Measurements from ENCODE around the gene KCNN4. TPM values are rescaled to one million over a fixed set of nuclear protein-coding genes. Genes with fewer than 3 reads are reported as not detected.
A peak's percentile ranks its signal among the peaks of the same experiment; 100 is the strongest.
"Not testable (repeated sequence)": the region's sequence is repeated elsewhere in the genome, so short reads cannot be mapped to it uniquely, and the experiment has no call there.

Gene KCNN4
- total and polyA plus RNA-seq, 5 donors: 0.26 to 1.4 (median 0.33) TPM; not detected in 1

- Histone ChIP-seq H3K4me1 (ENCODE audit: control insufficient read depth, insufficient read depth, low read length) (no peaks in the 10 kb centered on the region), H3K9me3 (ENCODE audit: control insufficient read depth, low read length) (no peaks in the 10 kb centered on the region), H3K4me3 (ENCODE audit: low read length) (no peak overlapping the region), H3K27me3 (ENCODE audit: control insufficient read depth, insufficient read depth) (no peaks in the 10 kb centered on the region), H3K27ac (ENCODE audit: low read length) (no peak overlapping the region)
- ATAC-seq (no peak), DNase-seq (no peak)
- WGBS: 58% methylated on average over 1 of the region's 1 CpG
- intact Hi-C loops (cut with DNase I): no loop called here
Observed at GRCh38 chr19:43812259-43812658, 31.5 kb upstream of the KCNN4 start.

- Histone ChIP-seq H3K4me1 (ENCODE audit: control insufficient read depth, insufficient read depth, low read length) (no peaks in the 10 kb centered on the region), H3K4me3 (ENCODE audit: low read length) (no peak overlapping the region), H3K9me3 (ENCODE audit: control insufficient read depth, low read length) (no peaks in the 10 kb centered on the region), H3K27me3 (ENCODE audit: control insufficient read depth, insufficient read depth) (no peaks in the 10 kb centered on the region), H3K27ac (ENCODE audit: low read length) (no peak overlapping the region)
- DNase-seq (no peak), ATAC-seq (no peak)
- intact Hi-C loops (cut with DNase I): no loop called here
- 34% methylated on average over 1 of the region's 1 CpG for WGBS
Observed at GRCh38 chr19:43811837-43812236, 31.1 kb upstream of the KCNN4 start.

DNA sequence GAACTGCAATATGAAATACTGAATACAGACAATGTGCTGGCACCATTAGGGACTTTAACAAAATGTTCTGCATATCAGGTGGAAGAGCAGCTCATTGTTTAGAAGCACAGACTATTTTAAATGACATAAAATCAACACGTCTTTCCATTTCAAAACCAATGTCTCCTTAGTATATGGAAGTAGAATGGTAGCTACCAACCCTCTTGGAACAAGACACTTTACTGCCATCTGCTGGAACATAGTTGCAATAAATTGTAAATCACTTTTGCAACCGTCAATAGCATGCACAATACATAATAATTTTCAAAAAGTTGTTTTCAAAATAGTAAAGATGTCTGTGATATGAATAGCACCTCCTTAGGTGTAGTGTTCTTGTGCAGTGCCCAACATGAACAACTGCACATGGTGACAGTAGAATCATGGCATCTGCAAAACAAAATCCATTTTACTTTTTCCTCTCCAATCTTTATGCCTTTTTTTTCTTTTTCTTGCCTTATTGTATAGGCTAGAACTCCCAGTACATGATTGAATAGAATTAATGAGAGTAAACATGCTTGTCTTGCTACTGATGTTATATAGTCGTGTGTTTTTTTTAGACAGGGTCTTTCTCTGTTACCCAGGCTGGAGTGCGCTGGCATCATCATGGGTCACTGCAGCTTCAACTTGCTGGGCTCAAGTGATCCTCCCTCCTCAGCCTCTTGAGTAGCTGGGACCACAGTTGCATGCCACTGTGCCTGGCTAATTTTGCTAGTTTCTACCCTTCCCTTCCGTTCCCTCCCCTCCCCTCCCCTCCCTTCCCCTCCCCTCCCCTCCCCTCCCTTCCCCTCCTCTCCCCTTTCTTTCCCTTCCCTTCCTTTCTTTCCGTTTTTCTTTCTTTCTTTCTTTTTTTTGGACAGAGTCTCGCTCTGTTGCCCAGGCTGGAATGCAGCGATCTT is 29.3 kb upstream of the KCNN4 start:
- ATAC-seq (peak in 1 of 2 donors; percentile 43), DNase-seq (no peak)
- 30% methylated on average over 8 of the region's 8 CpGs for WGBS

DNA sequence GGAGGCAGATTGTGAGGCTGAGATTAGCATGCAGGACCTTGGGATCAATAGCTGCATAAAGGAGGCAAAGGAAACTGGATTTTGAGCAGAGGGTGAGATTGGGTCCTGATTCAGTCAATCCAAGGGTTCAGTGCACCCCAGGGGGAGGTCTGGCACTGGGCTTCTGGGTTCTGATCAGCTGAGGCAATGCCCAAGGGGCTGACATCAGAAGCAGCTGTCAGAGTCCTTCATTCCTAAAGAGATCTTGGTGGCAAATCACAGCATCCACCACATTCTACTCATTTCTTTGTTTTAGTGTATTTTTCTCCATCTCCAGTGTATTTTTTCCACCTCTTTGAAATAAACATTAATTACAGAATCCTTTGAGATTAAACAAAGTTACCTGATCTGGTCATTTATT is 26.9 kb upstream of the KCNN4 start:
- Histone ChIP-seq H3K27ac (ENCODE audit: low read length) (no peak overlapping the region), H3K4me1 (ENCODE audit: control insufficient read depth, insufficient read depth, low read length) (no peaks in the 10 kb centered on the region), H3K9me3 (ENCODE audit: control insufficient read depth, low read length) (no peaks in the 10 kb centered on the region), H3K27me3 (ENCODE audit: control insufficient read depth, insufficient read depth) (no peaks in the 10 kb centered on the region), H3K4me3 (ENCODE audit: low read length) (no peak overlapping the region)
- ATAC-seq: no peak
- intact Hi-C loops (cut with DNase I): no loop called here
- no peak for DNase-seq

More for the DNA sequence above, 29.3 kb upstream of the KCNN4 start:
- no peaks in the 10 kb centered on the region for H3K27me3 ChIP-seq (ENCODE audit: control insufficient read depth, insufficient read depth)
- H3K9me3 ChIP-seq (ENCODE audit: control insufficient read depth, low read length): no peaks in the 10 kb centered on the region
- intact Hi-C loops (cut with DNase I): no loop called here
- H3K4me3 ChIP-seq (ENCODE audit: low read length): no peak overlapping the region
- H3K4me1 ChIP-seq (ENCODE audit: control insufficient read depth, insufficient read depth, low read length): no peaks in the 10 kb centered on the region
- no peak overlapping the region for H3K27ac ChIP-seq (ENCODE audit: low read length)

DNA sequence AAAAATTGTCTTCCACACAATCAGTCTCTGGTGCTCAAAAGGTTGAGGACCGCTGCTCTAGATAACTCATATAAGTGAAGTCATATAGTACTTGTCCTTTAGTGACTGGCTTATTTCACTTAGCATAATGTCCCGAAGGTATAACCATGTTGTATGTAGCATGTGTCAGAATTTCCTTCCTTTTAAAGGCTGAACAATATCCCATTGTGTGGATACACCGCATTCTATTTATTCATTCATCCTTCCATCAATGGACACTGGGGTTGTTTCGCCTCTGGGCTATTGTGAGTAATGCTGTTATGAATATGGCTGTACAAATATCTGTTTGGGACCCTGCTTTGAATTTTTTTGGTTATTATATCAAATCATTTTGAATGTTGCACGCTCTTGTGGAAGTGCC is 26.1 kb upstream of the KCNN4 start:
- no peak for ATAC-seq
- no peak for DNase-seq
- Histone ChIP-seq H3K4me3 (ENCODE audit: low read length) (no peak overlapping the region), H3K4me1 (ENCODE audit: control insufficient read depth, insufficient read depth, low read length) (no peaks in the 10 kb centered on the region), H3K27ac (ENCODE audit: low read length) (no peak overlapping the region), H3K27me3 (ENCODE audit: control insufficient read depth, insufficient read depth) (no peaks in the 10 kb centered on the region), H3K9me3 (ENCODE audit: control insufficient read depth, low read length) (no peaks in the 10 kb centered on the region)
- intact Hi-C loops (cut with DNase I): no loop called here
- WGBS: 68% methylated on average over 5 of the region's 5 CpGs

DNA sequence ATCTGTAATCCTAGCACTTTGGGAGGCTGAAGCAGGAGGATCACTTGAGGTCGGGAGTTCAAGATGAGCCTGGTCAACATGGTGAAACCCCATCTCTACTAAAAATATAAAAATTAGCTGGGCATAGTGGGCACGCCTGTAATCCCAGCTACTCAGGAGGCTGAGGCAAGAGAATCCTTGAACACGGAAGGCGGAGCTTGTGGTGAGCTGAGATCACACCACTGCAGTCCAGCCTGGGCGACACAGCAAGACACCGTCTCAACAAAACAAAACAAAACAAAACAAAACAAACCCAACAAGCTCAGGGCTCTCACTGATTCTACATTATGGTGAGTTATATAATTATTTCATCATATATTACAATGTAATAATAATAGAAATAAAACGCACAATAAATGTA is 25.6 kb upstream of the KCNN4 start:
- H3K9me3 ChIP-seq (ENCODE audit: control insufficient read depth, low read length); H3K4me3 ChIP-seq (ENCODE audit: low read length); H3K27me3 ChIP-seq (ENCODE audit: control insufficient read depth, insufficient read depth); H3K4me1 ChIP-seq (ENCODE audit: control insufficient read depth, insufficient read depth, low read length); DNase-seq; ATAC-seq; H3K27ac ChIP-seq (ENCODE audit: low read length); intact Hi-C loops (cut with DNase I): not testable (repeated sequence)
- 87% methylated on average over 7 of the region's 7 CpGs for WGBS

- WGBS: 60% methylated on average over 2 of the region's 2 CpGs
- no peaks in the 10 kb centered on the region for H3K9me3 ChIP-seq (ENCODE audit: control insufficient read depth, low read length)
- no peak for ATAC-seq
- H3K27me3 ChIP-seq (ENCODE audit: control insufficient read depth, insufficient read depth): no peaks in the 10 kb centered on the region
- intact Hi-C loops (cut with DNase I): no loop called here
- H3K4me3 ChIP-seq (ENCODE audit: low read length): no peak overlapping the region
- H3K4me1 ChIP-seq (ENCODE audit: control insufficient read depth, insufficient read depth, low read length): no peaks in the 10 kb centered on the region
- no peak overlapping the region for H3K27ac ChIP-seq (ENCODE audit: low read length)
- DNase-seq: no peak
Observed at GRCh38 chr19:43804432-43804831, 23.7 kb upstream of the KCNN4 start.

- H3K4me1 ChIP-seq (ENCODE audit: control insufficient read depth, insufficient read depth, low read length): peaks cover 2% of the 10 kb centered on the region
- no peaks in the 10 kb centered on the region for H3K27me3 ChIP-seq (ENCODE audit: control insufficient read depth, insufficient read depth)
- ATAC-seq: no peak
- H3K4me3 ChIP-seq (ENCODE audit: low read length): no peak within 1 kb of the TSS
- intact Hi-C loops (cut with DNase I): no loop called here
- 57% methylated on average over 12 of the region's 12 CpGs for WGBS
- H3K27ac ChIP-seq (ENCODE audit: low read length): no peak within 1 kb of the TSS
- no peaks in the 10 kb centered on the region for H3K9me3 ChIP-seq (ENCODE audit: control insufficient read depth, low read length)
- no peak for DNase-seq
Observed at GRCh38 chr19:43802216-43802951, 21.6 kb upstream of the KCNN4 start, which contains the start of gene LYPD5. LYPD5 (minus strand) TSS chr19:43802447; CDS start chr19:43802380, 67 bp downstream.

GRCh38 chr19:43799502-43800142 is 18.8 kb upstream of the KCNN4 start:
- Histone ChIP-seq H3K27ac (ENCODE audit: low read length) (no peak overlapping the region), H3K9me3 (ENCODE audit: control insufficient read depth, low read length) (no peaks in the 10 kb centered on the region), H3K4me3 (ENCODE audit: low read length) (no peak overlapping the region), H3K27me3 (ENCODE audit: control insufficient read depth, insufficient read depth) (no peaks in the 10 kb centered on the region), H3K4me1 (ENCODE audit: control insufficient read depth, insufficient read depth, low read length) (peaks cover 2% of the 10 kb centered on the region)
- no peak for DNase-seq
- peak; percentile 15 to 79 for ATAC-seq
- intact Hi-C loops (cut with DNase I): no loop called here
- WGBS: 59% methylated on average over 6 of the region's 6 CpGs

GRCh38 chr19:43798546-43799409 is 18.0 kb upstream of the KCNN4 start:
- WGBS: 12% methylated on average over 70 of the region's 70 CpGs
- Histone ChIP-seq H3K27me3 (ENCODE audit: control insufficient read depth, insufficient read depth) (no peaks in the 10 kb centered on the region), H3K4me1 (ENCODE audit: control insufficient read depth, insufficient read depth, low read length) (peaks cover 2% of the 10 kb centered on the region), H3K4me3 (ENCODE audit: low read length) (peak overlapping the region; percentile 29), H3K27ac (ENCODE audit: low read length) (no peak overlapping the region), H3K9me3 (ENCODE audit: control insufficient read depth, low read length) (no peaks in the 10 kb centered on the region)
- intact Hi-C loops (cut with DNase I): no loop called here
- peak; percentile 36 to 67 (median 64) for DNase-seq
- ATAC-seq: peak; percentile 58 to 69
